WTC11 (cell line): ENCODE results near the gene CDH13. TPM values are rescaled to one million over a fixed set of nuclear protein-coding genes. Genes with fewer than 3 reads are reported as not detected.

Experiments
- ATAC-seq: fragments of 200-7000 bp; cut with Tn5 transposase; 2 replicates; pipeline ENCODE4 v1.10.0; 2021; ENCODE audit warnings: mild to moderate bottlenecking, moderate library complexity
- CTCF ChIA-PET: fragments of 300-600 bp; sonication (Branson Sonifier 250); formaldehyde crosslinking; loops from one replicate; lab custom pipeline; 2021; ENCODE audit warnings: antibody characterized with exemption; lab: Charles Lee
- POLR2A ChIA-PET: fragments of 350-600 bp; sonication (Branson Sonifier 250); formaldehyde crosslinking; loops from one replicate; lab custom pipeline; 2021; ENCODE audit warnings: antibody characterized with exemption; lab: Charles Lee
- DNase-seq: peaks from one replicate; pipeline ENCODE4 v3.0.0; 2021; ENCODE audit warnings: low spot score
- H3K27ac Mint-ChIP-seq: 2 replicates; pipeline ENCODE4 v1.8.0; 2021; ENCODE audit warnings: mixed read lengths
- H3K27me3 Mint-ChIP-seq: 2 replicates; pipeline ENCODE4 v1.8.0; 2021; ENCODE audit warnings: low read depth, mild to moderate bottlenecking, moderate library complexity, mixed read lengths
- H3K36me3 Mint-ChIP-seq: 2 replicates; pipeline ENCODE4 v1.8.0; 2021; ENCODE audit warnings: mixed read lengths
- H3K4me1 Mint-ChIP-seq: 2 replicates; pipeline ENCODE4 v1.8.0; 2022; ENCODE audit warnings: mixed read lengths
- H3K4me3 Mint-ChIP-seq: 2 replicates; pipeline ENCODE4 v1.8.0; 2021; ENCODE audit warnings: mild to moderate bottlenecking, moderate library complexity, mixed read lengths
- H3K9me3 Mint-ChIP-seq: 2 replicates; pipeline ENCODE4 v1.8.0; 2021; ENCODE audit warnings: mixed read lengths
- CREM ChIP-seq: sonication (generic); formaldehyde crosslinking; IDR thresholded peaks from 2 replicates; pipeline ENCODE4 v1.8.1; 2022; ENCODE audit warnings: mild to moderate bottlenecking, missing genetic modification reagents, moderate library complexity
- CTCF ChIP-seq: fragments of 200-600 bp; IDR thresholded peaks from 2 replicates; pipeline ENCODE4 v1.8.0; 2022; ENCODE audit warnings: antibody characterized with exemption
- ESRRA ChIP-seq: sonication (generic); formaldehyde crosslinking; IDR thresholded peaks from 2 replicates; pipeline ENCODE4 v1.8.1; 2022; ENCODE audit warnings: mild to moderate bottlenecking, missing genetic modification reagents, borderline replicate concordance
- FOXJ3 ChIP-seq: sonication (generic); formaldehyde crosslinking; IDR thresholded peaks from 2 replicates; pipeline ENCODE4 v1.9.0; 2021; ENCODE audit warnings: missing genetic modification reagents, mild to moderate bottlenecking, borderline replicate concordance
- FOXP1 ChIP-seq: sonication (generic); formaldehyde crosslinking; IDR thresholded peaks from 2 replicates; pipeline ENCODE4 v1.8.0; 2022; ENCODE audit warnings: missing genetic modification reagents, mild to moderate bottlenecking, moderate library complexity, borderline replicate concordance
- IRF2 ChIP-seq: sonication (generic); formaldehyde crosslinking; IDR thresholded peaks from 2 replicates; pipeline ENCODE4 v1.8.0; 2022; ENCODE audit warnings: low read depth, missing genetic modification reagents, borderline replicate concordance
- JAZF1 ChIP-seq: fragments of 250-450 bp; sonication (Bioruptor Pico); IDR thresholded peaks from 2 replicates; pipeline ENCODE4 v1.9.0; 2021; ENCODE audit warnings: moderate library complexity, mild to moderate bottlenecking, inconsistent platforms
- NFATC4 ChIP-seq: fragments of 250-450 bp; sonication (Bioruptor Pico); IDR thresholded peaks from 2 replicates; pipeline ENCODE4 v1.9.0; 2021; ENCODE audit warnings: mild to moderate bottlenecking
- NFE2L1 ChIP-seq: sonication (generic); formaldehyde crosslinking; IDR thresholded peaks from 2 replicates; pipeline ENCODE4 v1.8.1; 2023; ENCODE audit warnings: missing genetic modification reagents
- NR1H2 ChIP-seq: sonication (generic); formaldehyde crosslinking; IDR thresholded peaks from 2 replicates; pipeline ENCODE4 v1.9.0; 2021; ENCODE audit warnings: mild to moderate bottlenecking, moderate library complexity, missing genetic modification reagents
- SOX15 ChIP-seq: fragments of 250-450 bp; sonication (Bioruptor Pico); IDR thresholded peaks from 2 replicates; pipeline ENCODE4 v1.9.0; 2021; ENCODE audit warnings: mild to moderate bottlenecking
- TP53 ChIP-seq: sonication (generic); formaldehyde crosslinking; IDR thresholded peaks from 2 replicates; pipeline ENCODE4 v1.8.1; 2023; ENCODE audit warnings: mild to moderate bottlenecking, missing genetic modification reagents
- ZMAT4 ChIP-seq: fragments of 250-450 bp; sonication (Bioruptor Pico); IDR thresholded peaks from 2 replicates; pipeline ENCODE4 v1.9.0; 2021; ENCODE audit warnings: mild to moderate bottlenecking
- ZNF396 ChIP-seq: fragments of 250-450 bp; sonication (Bioruptor Pico); IDR thresholded peaks from 2 replicates; pipeline ENCODE4 v1.8.0; 2021; ENCODE audit warnings: mild to moderate bottlenecking, moderate library complexity, borderline replicate concordance
- ZNF532 ChIP-seq: fragments of 250-450 bp; sonication (Bioruptor Pico); IDR thresholded peaks from 2 replicates; pipeline ENCODE4 v1.9.0; 2021; ENCODE audit warnings: mild to moderate bottlenecking, borderline replicate concordance
- total RNA-seq: library from RNA; stranded (reverse); gene quantifications from 3 replicates; pipeline ENCODE4 v1.2.3, GENCODE V29; 2021
- TF ChIP-seq, protein P1 (sequence below): sonication (generic); formaldehyde crosslinking; IDR thresholded peaks from 2 replicates; pipeline ENCODE4 v1.8.0; 2023; ENCODE audit warnings: missing genetic modification reagents, mild to moderate bottlenecking, borderline replicate concordance
- TF ChIP-seq, protein P2 (sequence below): sonication (generic); formaldehyde crosslinking; IDR thresholded peaks from 2 replicates; pipeline ENCODE4 v1.8.1; 2022; ENCODE audit warnings: missing genetic modification reagents, borderline replicate concordance
- TF ChIP-seq, protein P3 (sequence below): sonication (generic); formaldehyde crosslinking; IDR thresholded peaks from 2 replicates; pipeline ENCODE4 v1.8.0; 2023; ENCODE audit warnings: missing genetic modification reagents

Gene CDH13
- total RNA-seq, 1 experiment from 2014 or later = 0.81 TPM

DNA sequence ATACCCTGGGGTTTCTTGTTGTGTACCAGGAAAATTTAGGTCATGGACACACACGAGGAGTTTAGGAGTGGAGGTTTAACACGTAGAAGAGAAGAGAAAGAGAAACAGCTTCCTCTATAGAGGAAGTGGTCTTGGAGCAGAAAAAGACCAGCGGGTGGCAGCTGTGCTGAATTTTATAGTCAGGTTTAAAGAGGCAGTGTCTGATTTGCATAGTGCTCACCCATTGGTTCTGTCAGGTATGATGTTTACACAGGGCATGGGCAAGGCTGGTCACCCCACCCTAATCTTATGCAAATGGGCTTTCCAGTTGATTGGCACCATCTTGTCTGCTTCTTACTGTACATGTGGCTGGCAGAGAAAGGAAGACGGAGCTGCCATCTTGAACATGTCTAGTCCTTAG lies 309.0 kb downstream of the CDH13 start:
- TF ChIP-seq NFE2L1 (CRISPR knock-in tag) (no peak), CTCF (no peak), CREM (CRISPR knock-in tag) (no peak)
- TF ChIP-seq, all 79 proteins: peak for 0
- Mint-ChIP-seq H3K27me3 (peaks cover 4% of the 10 kb centered on the region; the same call in 1 of the 2 replicates), H3K4me3 (no peak overlapping the region), H3K27ac (no peak overlapping the region), H3K36me3 (peaks cover 30% of the 10 kb centered on the region), H3K9me3 (peaks cover 58% of the 10 kb centered on the region), H3K4me1 (no peaks in the 10 kb centered on the region)
- ChIA-PET POLR2A (interaction anchor here (0.6 kb wide), 1 partner anchor 100 kb away, joined by 6 read pairs; no protein-coding TSS in a partner anchor), CTCF (no interaction called here)
- DNase-seq (no peak), ATAC-seq (no peak)

GRCh38 chr16:82936941-82937551 lies 310.3 kb downstream of the CDH13 start:
- ATAC-seq (no peak), DNase-seq (no peak)
- Mint-ChIP-seq H3K4me1 (no peaks in the 10 kb centered on the region), H3K27ac (no peak overlapping the region), H3K27me3 (peaks cover 4% of the 10 kb centered on the region; the same call in 1 of the 2 replicates), H3K4me3 (no peak overlapping the region), H3K9me3 (peaks cover 49% of the 10 kb centered on the region), H3K36me3 (peaks cover 30% of the 10 kb centered on the region)
- TF ChIP-seq IRF2 (CRISPR knock-in tag) (no peak), ZNF396 (CRISPR knock-in tag) (no peak), ZMAT4 (CRISPR knock-in tag) (no peak), JAZF1 (CRISPR knock-in tag) (no peak), NFATC4 (CRISPR knock-in tag) (no peak), FOXP1 (CRISPR knock-in tag) (no peak), SOX15 (CRISPR knock-in tag) (no peak), TP53 (CRISPR knock-in tag) (no peak)
- TF ChIP-seq, protein P1, sequence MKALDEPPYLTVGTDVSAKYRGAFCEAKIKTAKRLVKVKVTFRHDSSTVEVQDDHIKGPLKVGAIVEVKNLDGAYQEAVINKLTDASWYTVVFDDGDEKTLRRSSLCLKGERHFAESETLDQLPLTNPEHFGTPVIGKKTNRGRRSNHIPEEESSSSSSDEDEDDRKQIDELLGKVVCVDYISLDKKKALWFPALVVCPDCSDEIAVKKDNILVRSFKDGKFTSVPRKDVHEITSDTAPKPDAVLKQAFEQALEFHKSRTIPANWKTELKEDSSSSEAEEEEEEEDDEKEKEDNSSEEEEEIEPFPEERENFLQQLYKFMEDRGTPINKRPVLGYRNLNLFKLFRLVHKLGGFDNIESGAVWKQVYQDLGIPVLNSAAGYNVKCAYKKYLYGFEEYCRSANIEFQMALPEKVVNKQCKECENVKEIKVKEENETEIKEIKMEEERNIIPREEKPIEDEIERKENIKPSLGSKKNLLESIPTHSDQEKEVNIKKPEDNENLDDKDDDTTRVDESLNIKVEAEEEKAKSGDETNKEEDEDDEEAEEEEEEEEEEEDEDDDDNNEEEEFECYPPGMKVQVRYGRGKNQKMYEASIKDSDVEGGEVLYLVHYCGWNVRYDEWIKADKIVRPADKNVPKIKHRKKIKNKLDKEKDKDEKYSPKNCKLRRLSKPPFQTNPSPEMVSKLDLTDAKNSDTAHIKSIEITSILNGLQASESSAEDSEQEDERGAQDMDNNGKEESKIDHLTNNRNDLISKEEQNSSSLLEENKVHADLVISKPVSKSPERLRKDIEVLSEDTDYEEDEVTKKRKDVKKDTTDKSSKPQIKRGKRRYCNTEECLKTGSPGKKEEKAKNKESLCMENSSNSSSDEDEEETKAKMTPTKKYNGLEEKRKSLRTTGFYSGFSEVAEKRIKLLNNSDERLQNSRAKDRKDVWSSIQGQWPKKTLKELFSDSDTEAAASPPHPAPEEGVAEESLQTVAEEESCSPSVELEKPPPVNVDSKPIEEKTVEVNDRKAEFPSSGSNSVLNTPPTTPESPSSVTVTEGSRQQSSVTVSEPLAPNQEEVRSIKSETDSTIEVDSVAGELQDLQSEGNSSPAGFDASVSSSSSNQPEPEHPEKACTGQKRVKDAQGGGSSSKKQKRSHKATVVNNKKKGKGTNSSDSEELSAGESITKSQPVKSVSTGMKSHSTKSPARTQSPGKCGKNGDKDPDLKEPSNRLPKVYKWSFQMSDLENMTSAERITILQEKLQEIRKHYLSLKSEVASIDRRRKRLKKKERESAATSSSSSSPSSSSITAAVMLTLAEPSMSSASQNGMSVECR (CRISPR knock-in tag) = no peak
- ChIA-PET CTCF (no interaction called here), POLR2A (no interaction called here)

GRCh38 chr16:82937926-82938520 lies 311.3 kb downstream of the CDH13 start:
- Mint-ChIP-seq H3K27ac (no peak overlapping the region), H3K4me3 (no peak overlapping the region), H3K27me3 (peaks cover 4% of the 10 kb centered on the region; the same call in 1 of the 2 replicates), H3K36me3 (peaks cover 26% of the 10 kb centered on the region), H3K9me3 (peaks cover 39% of the 10 kb centered on the region), H3K4me1 (no peaks in the 10 kb centered on the region)
- no peak for ATAC-seq
- ChIA-PET CTCF (no interaction called here), POLR2A (no interaction called here)
- DNase-seq = no peak
- TF ChIP-seq FOXJ3 (CRISPR knock-in tag) (no peak), NR1H2 (CRISPR knock-in tag) (no peak), ZNF532 (CRISPR knock-in tag) (no peak), ESRRA (CRISPR knock-in tag) (no peak)
- TF ChIP-seq, protein P2, sequence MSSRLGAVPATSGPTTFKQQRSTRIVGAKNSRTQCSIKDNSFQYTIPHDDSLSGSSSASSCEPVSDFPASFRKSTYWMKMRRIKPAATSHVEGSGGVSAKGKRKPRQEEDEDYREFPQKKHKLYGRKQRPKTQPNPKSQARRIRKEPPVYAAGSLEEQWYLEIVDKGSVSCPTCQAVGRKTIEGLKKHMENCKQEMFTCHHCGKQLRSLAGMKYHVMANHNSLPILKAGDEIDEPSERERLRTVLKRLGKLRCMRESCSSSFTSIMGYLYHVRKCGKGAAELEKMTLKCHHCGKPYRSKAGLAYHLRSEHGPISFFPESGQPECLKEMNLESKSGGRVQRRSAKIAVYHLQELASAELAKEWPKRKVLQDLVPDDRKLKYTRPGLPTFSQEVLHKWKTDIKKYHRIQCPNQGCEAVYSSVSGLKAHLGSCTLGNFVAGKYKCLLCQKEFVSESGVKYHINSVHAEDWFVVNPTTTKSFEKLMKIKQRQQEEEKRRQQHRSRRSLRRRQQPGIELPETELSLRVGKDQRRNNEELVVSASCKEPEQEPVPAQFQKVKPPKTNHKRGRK (CRISPR knock-in tag) = no peak
- TF ChIP-seq, protein P3, sequence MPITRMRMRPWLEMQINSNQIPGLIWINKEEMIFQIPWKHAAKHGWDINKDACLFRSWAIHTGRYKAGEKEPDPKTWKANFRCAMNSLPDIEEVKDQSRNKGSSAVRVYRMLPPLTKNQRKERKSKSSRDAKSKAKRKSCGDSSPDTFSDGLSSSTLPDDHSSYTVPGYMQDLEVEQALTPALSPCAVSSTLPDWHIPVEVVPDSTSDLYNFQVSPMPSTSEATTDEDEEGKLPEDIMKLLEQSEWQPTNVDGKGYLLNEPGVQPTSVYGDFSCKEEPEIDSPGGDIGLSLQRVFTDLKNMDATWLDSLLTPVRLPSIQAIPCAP = no peak
